K562 (cell line): ENCODE measurements around the gene FAM81B.

Source experiments
- BHLHE40 ChIP-seq: IDR thresholded peaks from 2 replicates; pipeline ENCODE4 v1.6.1; 2011; ENCODE audit warnings: low read length, improper control_type of control experiment
- CREB1 ChIP-seq, 2 experiments: sonication (generic) in 1 of 2; formaldehyde crosslinking in 1 of 2; IDR thresholded peaks; 2 replicates each; pipeline versions ENCODE4 v1.6.1 to v1.8.0; 2012 to 2022; ENCODE audit warnings: inconsistent platforms in 1 of 2, mild to moderate bottlenecking in 1 of 2, missing genetic modification reagents in 1 of 2, moderate library complexity in 1 of 2
- CTCF ChIP-seq, 3 experiments: IDR thresholded peaks in 2 of 3; conservative IDR thresholded peaks in 1 of 3; 2 replicates each; pipeline ENCODE4 v1.5.1; 2011 to 2012; ENCODE audit warnings: low read length in 3 of 3, mild to moderate bottlenecking in 3 of 3, control low read depth in 2 of 3, improper control_type of control experiment in 1 of 3, inconsistent platforms in 1 of 3, low read depth in 1 of 3, mixed read lengths in 1 of 3, moderate library complexity in 1 of 3; ENCODE audit not compliant: insufficient read depth in 2 of 3
- CUX1 ChIP-seq: fragments of 200-800 bp; sonication (Bioruptor generic); IDR thresholded peaks from 2 replicates; pipeline ENCODE4 v1.6.1; 2016; ENCODE audit warnings: missing genetic modification characterization, missing compliant biosample characterization
- DMBX1 ChIP-seq: fragments of 250-450 bp; sonication (Bioruptor Pico); IDR thresholded peaks from 2 replicates; pipeline ENCODE4 v1.8.0; 2022; ENCODE audit warnings: inconsistent platforms, mild to moderate bottlenecking, moderate library complexity, borderline replicate concordance
- FOXJ3 ChIP-seq: sonication (generic); formaldehyde crosslinking; IDR thresholded peaks from 2 replicates; pipeline ENCODE4 v1.4.0; 2020; ENCODE audit warnings: mild to moderate bottlenecking, missing genetic modification reagents
- HCFC1 ChIP-seq: IDR thresholded peaks from 2 replicates; pipeline ENCODE4 v1.6.1; 2012; ENCODE audit warnings: low read depth, low read length, improper control_type of control experiment
- SMC3 ChIP-seq: conservative IDR thresholded peaks from 2 replicates; pipeline ENCODE4 v1.6.1; 2011; ENCODE audit warnings: low read depth, low read length, improper control_type of control experiment; ENCODE audit not compliant: insufficient read depth
- TAF7 ChIP-seq: fragments of 450-650 bp; IDR thresholded peaks from 2 replicates; pipeline ENCODE4 v1.6.1; 2016; ENCODE audit warnings: missing genetic modification characterization, missing compliant biosample characterization
- ZNF79 ChIP-seq: fragments of 250-450 bp; sonication (Bioruptor Pico); IDR thresholded peaks from 2 replicates; pipeline ENCODE4 v1.4.0; 2020; ENCODE audit warnings: low read depth, mild to moderate bottlenecking, moderate library complexity
- TF ChIP-seq, protein P1 (sequence below): sonication (generic); formaldehyde crosslinking; IDR thresholded peaks from 2 replicates; pipeline ENCODE4 v1.8.1; 2023; ENCODE audit warnings: mild to moderate bottlenecking, missing genetic modification reagents, moderate library complexity

- TF ChIP-seq FOXJ3 (CRISPR knock-in tag) (no peak), CTCF (IDR thresholded peaks at IDR 0.05 in 2 of 3, conservative IDR thresholded peaks at IDR 0.05 in 1 of 3; ENCODE audit: insufficient read depth in 2 of 3, low read depth in 1 of 3, low read length in 3 of 3) (no peak), DMBX1 (CRISPR knock-in tag) (no peak), ZNF79 (CRISPR knock-in tag) (no peak), SMC3 (no peak), CREB1 (IDR thresholded peaks at IDR 0.05) (no peak), CREB1 (CRISPR knock-in tag; IDR thresholded peaks at IDR 0.05) (no peak), TAF7 (no peak), CUX1 (no peak), HCFC1 (no peak), BHLHE40 (no peak)
- TF ChIP-seq, protein P1, sequence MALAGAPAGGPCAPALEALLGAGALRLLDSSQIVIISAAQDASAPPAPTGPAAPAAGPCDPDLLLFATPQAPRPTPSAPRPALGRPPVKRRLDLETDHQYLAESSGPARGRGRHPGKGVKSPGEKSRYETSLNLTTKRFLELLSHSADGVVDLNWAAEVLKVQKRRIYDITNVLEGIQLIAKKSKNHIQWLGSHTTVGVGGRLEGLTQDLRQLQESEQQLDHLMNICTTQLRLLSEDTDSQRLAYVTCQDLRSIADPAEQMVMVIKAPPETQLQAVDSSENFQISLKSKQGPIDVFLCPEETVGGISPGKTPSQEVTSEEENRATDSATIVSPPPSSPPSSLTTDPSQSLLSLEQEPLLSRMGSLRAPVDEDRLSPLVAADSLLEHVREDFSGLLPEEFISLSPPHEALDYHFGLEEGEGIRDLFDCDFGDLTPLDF (CRISPR knock-in tag) = no peak
These were observed 69.5 kb downstream of the FAM81B start for GRCh38 chr5:95460665-95461064.
